GM21390 (cell line): ENCODE data around the gene CD55.
"Not testable (repeated sequence)": the region's sequence is repeated elsewhere in the genome, so short reads cannot be mapped to it uniquely, and the experiment has no call there.

Experiments
- ATAC-seq: cut with Tn5 transposase; IDR thresholded peaks from one replicate; pipeline ENCODE4 v1.9.1; 2021; ENCODE audit not compliant: unreplicated experiment

The CD55 gene

GRCh38 chr1:207305489-207305873 lies 16.0 kb upstream of the CD55 start:
- ATAC-seq = no peak

- ATAC-seq = no peak
Observed at GRCh38 chr1:207306023-207306422, 15.5 kb upstream of the CD55 start.

- no peak for ATAC-seq
Observed at GRCh38 chr1:207306603-207307002, 14.9 kb upstream of the CD55 start.

GRCh38 chr1:207308451-207309190 lies 12.9 kb upstream of the CD55 start:
- ATAC-seq = no peak

GRCh38 chr1:207309745-207310273 lies 11.7 kb upstream of the CD55 start:
- ATAC-seq = no peak

- no peak for ATAC-seq
Observed at GRCh38 chr1:207311888-207312603, 9.4 kb upstream of the CD55 start.

- ATAC-seq = no peak
Observed at GRCh38 chr1:207312604-207312920, 8.9 kb upstream of the CD55 start.

- ATAC-seq = no peak
Observed at GRCh38 chr1:207313131-207313530, 8.3 kb upstream of the CD55 start.

- ATAC-seq = no peak
Observed at GRCh38 chr1:207314816-207315215, 6.7 kb upstream of the CD55 start.

- no peak for ATAC-seq
Observed at GRCh38 chr1:207315435-207315834, 6.0 kb upstream of the CD55 start.

GRCh38 chr1:207316141-207316540 lies 5.3 kb upstream of the CD55 start:
- no peak for ATAC-seq

GRCh38 chr1:207316622-207317391 lies 4.7 kb upstream of the CD55 start:
- ATAC-seq = no peak

GRCh38 chr1:207317561-207317960 lies 3.9 kb upstream of the CD55 start:
- no peak for ATAC-seq

- no peak for ATAC-seq
Observed at GRCh38 chr1:207318072-207318619, 3.3 kb upstream of the CD55 start.

GRCh38 chr1:207319199-207319598 lies 2.3 kb upstream of the CD55 start:
- ATAC-seq = no peak

GRCh38 chr1:207320105-207320504 lies 1.4 kb upstream of the CD55 start:
- ATAC-seq = not testable (repeated sequence)

GRCh38 chr1:207321790-207322645 lies 540 bp downstream of the CD55 start:
- ATAC-seq = no peak

GRCh38 chr1:207323425-207324225 lies 2.1 kb downstream of the CD55 start:
- no peak for ATAC-seq

- ATAC-seq = no peak
Observed at GRCh38 chr1:207328004-207328403, 6.5 kb downstream of the CD55 start.
